ENCODE data around the gene SLC16A1.
"Not testable (repeated sequence)": the region's sequence is repeated elsewhere in the genome, so short reads cannot be mapped to it uniquely, and the experiment has no call there.

The SLC16A1 gene

GRCh38 chr1:112960384-112960783 lies 4.4 kb upstream of the SLC16A1 start:
- DNase-seq, result no peak
- H3K36me3 ChIP-seq, result peaks cover 0 to 15% (median 4%) of the 10 kb centered on the region in 3 donors
- H3K9me3 ChIP-seq, result no peaks in the 10 kb centered on the region
- no peaks in the 10 kb centered on the region for H3K27me3 ChIP-seq
- H3K4me3 ChIP-seq, result no peak overlapping the region
- H3K27ac ChIP-seq, result no peak overlapping the region
- no peak for TF ChIP-seq CTCF (IDR thresholded peaks at IDR 0.05)
- intact Hi-C loops (cut with DNase I; ENCODE audit: low total_unique reads), result no loop called here
- peaks cover 0 to 30% (median 14%) of the 10 kb centered on the region in 4 donors for H3K4me1 ChIP-seq

- intact Hi-C loops (cut with DNase I; ENCODE audit: low total_unique reads), result loop anchor here (5.0 to 10.0 kb wide), 2 partner anchors 243 to 561 kb away; partner anchors contain the start of genes CTTNBP2NL and PPM1J
- not testable (repeated sequence) for H3K36me3 ChIP-seq, DNase-seq, H3K9me3 ChIP-seq, H3K27me3 ChIP-seq
- Histone ChIP-seq H3K4me3 (peak overlapping the region; percentile 90 to 93), H3K4me1 (peaks cover 0 to 45% (median 20%) of the 10 kb centered on the region in 4 donors), H3K27ac (peak overlapping the region; percentile 91 to 97)
Observed at GRCh38 chr1:112958236-112958635, 2.2 kb upstream of the SLC16A1 start.

GRCh38 chr1:112957133-112957812 lies 1.3 kb upstream of the SLC16A1 start:
- H3K9me3 ChIP-seq, result no peaks in the 10 kb centered on the region
- peaks cover 0 to 5% (median 0%) of the 10 kb centered on the region in 3 donors for H3K36me3 ChIP-seq
- H3K27me3 ChIP-seq, result no peaks in the 10 kb centered on the region
- peak overlapping the region; percentile 91 to 97 for H3K27ac ChIP-seq
- intact Hi-C loops (cut with DNase I; ENCODE audit: low total_unique reads), result loop anchor here (5.0 to 10.0 kb wide), 2 partner anchors 242 to 560 kb away; partner anchors contain the start of genes CTTNBP2NL and PPM1J
- peak overlapping the region; percentile 90 to 93 for H3K4me3 ChIP-seq
- DNase-seq, result peak in 1 of 2 donors; percentile 36
- H3K4me1 ChIP-seq, result peaks cover 0 to 45% (median 20%) of the 10 kb centered on the region in 4 donors
- TF ChIP-seq CTCF (IDR thresholded peaks at IDR 0.05), result no peak

- H3K9me3 ChIP-seq, result no peaks in the 10 kb centered on the region
- peak overlapping the region; percentile 91 to 97 for H3K27ac ChIP-seq
- intact Hi-C loops (cut with DNase I; ENCODE audit: low total_unique reads), result loop anchor here (5.0 to 10.0 kb wide), 2 partner anchors 242 to 559 kb away; partner anchors contain the start of genes CTTNBP2NL and PPM1J
- no peaks in the 10 kb centered on the region for H3K27me3 ChIP-seq
- TF ChIP-seq CTCF (IDR thresholded peaks at IDR 0.05), result no peak
- DNase-seq, result peak; percentile 38 to 65
- H3K4me3 ChIP-seq, result peak overlapping the region; percentile 90 to 93
- H3K4me1 ChIP-seq, result peaks cover 0 to 39% (median 18%) of the 10 kb centered on the region in 4 donors
- no peaks in the 10 kb centered on the region for H3K36me3 ChIP-seq
Observed at GRCh38 chr1:112956544-112957132, 642 bp upstream of the SLC16A1 start.

GRCh38 chr1:112954945-112955772 lies 837 bp downstream of the SLC16A1 start:
- Histone ChIP-seq H3K27me3 (no peaks in the 10 kb centered on the region), H3K4me3 (peak overlapping the region; percentile 90 to 93), H3K9me3 (no peaks in the 10 kb centered on the region), H3K27ac (peak overlapping the region; percentile 91 to 97), H3K4me1 (peaks cover 0 to 36% (median 18%) of the 10 kb centered on the region in 4 donors), H3K36me3 (no peaks in the 10 kb centered on the region)
- peak; percentile 45 to 75 for DNase-seq
- intact Hi-C loops (cut with DNase I; ENCODE audit: low total_unique reads), result loop anchor here (5.0 to 10.0 kb wide), 2 partner anchors 240 to 558 kb away; partner anchors contain the start of genes CTTNBP2NL and PPM1J
- no peak for TF ChIP-seq CTCF (IDR thresholded peaks at IDR 0.05)
